Glutamatergic neuron (in vitro differentiated cells): ENCODE data around the gene HTD2. TPM values are rescaled to one million over a fixed set of nuclear protein-coding genes. Genes with fewer than 3 reads are reported as not detected.

Source experiments
- DNase-seq: peaks from one replicate; pipeline ENCODE4 v3.0.0; 2022
- H3K27ac Mint-ChIP-seq: one replicate; pipeline ENCODE4 v1.8.0; 2020; ENCODE audit warnings: mild to moderate bottlenecking, mixed read lengths, inconsistent platforms; ENCODE audit not compliant: unreplicated experiment
- H3K27me3 Mint-ChIP-seq: one replicate; pipeline ENCODE4 v1.8.0; 2020; ENCODE audit warnings: mild to moderate bottlenecking, moderate library complexity, mixed read lengths, inconsistent platforms; ENCODE audit not compliant: unreplicated experiment
- H3K36me3 Mint-ChIP-seq: one replicate; pipeline ENCODE4 v1.8.0; 2020; ENCODE audit warnings: mild to moderate bottlenecking, mixed read lengths, inconsistent platforms; ENCODE audit not compliant: unreplicated experiment
- H3K4me1 Mint-ChIP-seq: one replicate; pipeline ENCODE4 v1.8.0; 2020; ENCODE audit warnings: mild to moderate bottlenecking, low read depth, mixed read lengths, inconsistent platforms; ENCODE audit not compliant: unreplicated experiment
- H3K4me3 Mint-ChIP-seq: one replicate; pipeline ENCODE4 v1.8.0; 2020; ENCODE audit warnings: mild to moderate bottlenecking, mixed read lengths, inconsistent platforms; ENCODE audit not compliant: unreplicated experiment
- H3K9me3 Mint-ChIP-seq: one replicate; pipeline ENCODE4 v1.8.0; 2020; ENCODE audit warnings: mild to moderate bottlenecking, moderate library complexity, mixed read lengths, inconsistent platforms; ENCODE audit not compliant: unreplicated experiment
- CTCF ChIP-seq: fragments of 200-600 bp; sonication (generic); IDR thresholded peaks from one replicate; pipeline ENCODE4 v1.5.0; 2021; ENCODE audit not compliant: partially characterized antibody, unreplicated experiment
- long read RNA-seq: library from polyadenylated mRNA; unstranded; transcript quantifications from one replicate; pipeline ENCODE4 v2.0.0, GENCODE V29; 2020; ENCODE audit not compliant: unreplicated experiment
- total RNA-seq: library from RNA; stranded (reverse); fragmentation: NEBNext Ultra II Directional; extraction: Animal tissue kit (Norgen Biotek cat#: 25700); gene quantifications from one replicate; pipeline ENCODE4 v1.2.1, GENCODE V29; 2021; ENCODE audit not compliant: unreplicated experiment

The HTD2 gene
- total RNA-seq: 7.4 TPM
- long read RNA-seq, transcript HTD2-206 (5 exons, 1,378 nt): major isoform, 6 of 9 reads
- long read RNA-seq, partial matches to known transcripts: 0 of 9 reads
- long read RNA-seq, other reads (novel, unspliced or antisense): 0 of 9 reads

- peaks cover 2% of the 10 kb centered on the region for H3K9me3 Mint-ChIP-seq
- peak within 1 kb of the TSS; percentile 97 for H3K27ac Mint-ChIP-seq
- H3K4me1 Mint-ChIP-seq: peaks cover 3% of the 10 kb centered on the region
- TF ChIP-seq CTCF: peak; percentile 92
- peaks cover 14% of the 10 kb centered on the region for H3K27me3 Mint-ChIP-seq
- H3K36me3 Mint-ChIP-seq: peaks cover 5% of the 10 kb centered on the region
- peak; percentile 99 for DNase-seq
- H3K4me3 Mint-ChIP-seq: peak within 1 kb of the TSS; percentile 95
These were observed at the start of gene HTD2, which contains the start of gene RPP14 for GRCh38 chr3:58305882-58306711. Gene HTD2, plus strand, starts transcription at chr3:58306520. Its CDS starts 11,094 bp downstream, at chr3:58317614. Gene RPP14, plus strand, starts transcription at chr3:58306245. Its CDS starts 4,085 bp downstream, at chr3:58310330.

- no peaks in the 10 kb centered on the region for H3K27me3 Mint-ChIP-seq
- peak overlapping the region; percentile 43 for H3K27ac Mint-ChIP-seq
- H3K4me3 Mint-ChIP-seq: peak overlapping the region; percentile 30
These were observed 47.8 kb upstream of the HTD2 start for GRCh38 chr3:58258392-58259055.

GRCh38 chr3:58260261-58260731 is 46.0 kb upstream of the HTD2 start:
- H3K9me3 Mint-ChIP-seq: peaks cover 2% of the 10 kb centered on the region
- H3K4me1 Mint-ChIP-seq: peaks cover 6% of the 10 kb centered on the region
- no peak overlapping the region for H3K4me3 Mint-ChIP-seq
- no peak for DNase-seq
- H3K27ac Mint-ChIP-seq: no peak overlapping the region
- H3K27me3 Mint-ChIP-seq: no peaks in the 10 kb centered on the region
- TF ChIP-seq CTCF: no peak
- H3K36me3 Mint-ChIP-seq: peaks cover 9% of the 10 kb centered on the region

More at GRCh38 chr3:58258392-58259055, 47.8 kb upstream of the HTD2 start:
- no peak for TF ChIP-seq CTCF
- Mint-ChIP-seq H3K4me1 (peaks cover 11% of the 10 kb centered on the region), H3K36me3 (peaks cover 9% of the 10 kb centered on the region), H3K9me3 (peaks cover 2% of the 10 kb centered on the region)
- no peak for DNase-seq

- H3K9me3 Mint-ChIP-seq: peaks cover 2% of the 10 kb centered on the region
- TF ChIP-seq CTCF: no peak
- no peak overlapping the region for H3K27ac Mint-ChIP-seq
- H3K4me1 Mint-ChIP-seq: peaks cover 9% of the 10 kb centered on the region
- no peak for DNase-seq
- no peak overlapping the region for H3K4me3 Mint-ChIP-seq
- peaks cover 9% of the 10 kb centered on the region for H3K36me3 Mint-ChIP-seq
- no peaks in the 10 kb centered on the region for H3K27me3 Mint-ChIP-seq
These were observed 45.6 kb upstream of the HTD2 start for GRCh38 chr3:58260733-58261132.
